Trophoblast cell (in vitro differentiated cells and primary cell): Measurements from ENCODE around the gene DYSF.

Source experiments
- DNase-seq, 2 donors: peaks; one replicate each; pipeline ENCODE4 v3.0.0-alpha.2; 2016
- H2AFZ ChIP-seq: 2 replicates; pipeline ENCODE4 v1.6.1; 2013; ENCODE audit warnings: low read length, moderate library complexity, mild to moderate bottlenecking; ENCODE audit not compliant: insufficient read depth, poor library complexity
- H2AK5ac ChIP-seq: 2 replicates; pipeline ENCODE4 v1.6.1; 2013; ENCODE audit warnings: mild to moderate bottlenecking, low read length
- H2BK120ac ChIP-seq: 2 replicates; pipeline ENCODE4 v1.6.1; 2013; ENCODE audit warnings: low read length, mild to moderate bottlenecking, moderate library complexity; ENCODE audit not compliant: insufficient read depth, poor library complexity
- H2BK12ac ChIP-seq: 2 replicates; pipeline ENCODE4 v1.6.1; 2013; ENCODE audit warnings: mild to moderate bottlenecking, low read length, moderate library complexity
- H2BK5ac ChIP-seq: 2 replicates; pipeline ENCODE4 v1.6.1; 2013; ENCODE audit warnings: low read length, low read depth, moderate library complexity, mild to moderate bottlenecking; ENCODE audit not compliant: poor library complexity
- H3K14ac ChIP-seq: 2 replicates; pipeline ENCODE4 v1.6.1; 2013; ENCODE audit warnings: mild to moderate bottlenecking, low read length
- H3K18ac ChIP-seq: 2 replicates; pipeline ENCODE4 v1.6.1; 2013; ENCODE audit warnings: mild to moderate bottlenecking, low read length
- H3K23ac ChIP-seq: 2 replicates; pipeline ENCODE4 v1.6.1; 2013; ENCODE audit warnings: low read length
- H3K27ac ChIP-seq: 2 replicates; pipeline ENCODE4 v1.5.1; 2013; ENCODE audit warnings: low read depth, mild to moderate bottlenecking, inconsistent platforms, low read length, moderate library complexity
- H3K27me3 ChIP-seq: 2 replicates; pipeline ENCODE4 v1.6.1; 2013; ENCODE audit warnings: inconsistent platforms, mild to moderate bottlenecking, low read length, moderate library complexity; ENCODE audit not compliant: insufficient read depth
- H3K36me3 ChIP-seq, 2 experiments: 1 replicate in 1 of 2; 2 replicates in 1 of 2; pipeline ENCODE4 v1.6.1; 2013; ENCODE audit warnings: low read length in 2 of 2, mild to moderate bottlenecking in 2 of 2, moderate library complexity in 1 of 2; ENCODE audit not compliant: insufficient read depth in 2 of 2, control insufficient read depth in 1 of 2
- H3K4ac ChIP-seq: 2 replicates; pipeline ENCODE4 v1.6.1; 2013; ENCODE audit warnings: low read depth, mild to moderate bottlenecking, low read length, moderate library complexity
- H3K4me1 ChIP-seq, 2 experiments: 1 replicate in 1 of 2; 2 replicates in 1 of 2; pipeline ENCODE4 v1.6.1; 2013; ENCODE audit warnings: low read length in 2 of 2, mild to moderate bottlenecking in 2 of 2, moderate library complexity in 1 of 2; ENCODE audit not compliant: insufficient read depth in 2 of 2, control insufficient read depth in 1 of 2
- H3K4me2 ChIP-seq: 2 replicates; pipeline ENCODE4 v1.6.1; 2013; ENCODE audit warnings: inconsistent platforms, mild to moderate bottlenecking, low read length, moderate library complexity
- H3K4me3 ChIP-seq: 2 replicates; pipeline ENCODE4 v1.5.1; 2013; ENCODE audit warnings: mild to moderate bottlenecking, low read depth, low read length, inconsistent platforms
- H3K79me1 ChIP-seq: one replicate; pipeline ENCODE4 v1.6.1; 2013; ENCODE audit warnings: low read length
- H3K79me2 ChIP-seq: 2 replicates; pipeline ENCODE4 v1.6.1; 2013; ENCODE audit warnings: low read length, mild to moderate bottlenecking; ENCODE audit not compliant: control insufficient read depth, insufficient read depth, poor library complexity
- H3K9ac ChIP-seq: 2 replicates; pipeline ENCODE4 v1.6.1; 2013; ENCODE audit warnings: mild to moderate bottlenecking, low read length
- H3K9me3 ChIP-seq: 2 replicates; pipeline ENCODE4 v1.6.1; 2013; ENCODE audit warnings: low read depth, mild to moderate bottlenecking, control low read depth, inconsistent platforms, low read length; ENCODE audit not compliant: insufficient read depth
- H4K12ac ChIP-seq: 2 replicates; pipeline ENCODE4 v1.6.1; 2013; ENCODE audit warnings: low read depth, mild to moderate bottlenecking, low read length, moderate library complexity
- H4K8ac ChIP-seq: 2 replicates; pipeline ENCODE4 v1.6.1; 2013; ENCODE audit warnings: low read depth, mild to moderate bottlenecking, low read length, moderate library complexity
- H4K91ac ChIP-seq: one replicate; pipeline ENCODE4 v1.6.1; 2013; ENCODE audit warnings: low read depth, mild to moderate bottlenecking, low read length, moderate library complexity
- WGBS: extraction: QIAGEN DNeasy Blood & Tissue Kit; methylation state at CpG from one replicate; pipeline ENCODE4 v1.1.7; 2013; ENCODE audit warnings: missing lambda C conversion rate; ENCODE audit not compliant: insufficient read length, insufficient coverage; ENCODE audit errors: extremely low coverage; 5-methylcytosine and 5-hydroxymethylcytosine counted together

DYSF gene

DNA sequence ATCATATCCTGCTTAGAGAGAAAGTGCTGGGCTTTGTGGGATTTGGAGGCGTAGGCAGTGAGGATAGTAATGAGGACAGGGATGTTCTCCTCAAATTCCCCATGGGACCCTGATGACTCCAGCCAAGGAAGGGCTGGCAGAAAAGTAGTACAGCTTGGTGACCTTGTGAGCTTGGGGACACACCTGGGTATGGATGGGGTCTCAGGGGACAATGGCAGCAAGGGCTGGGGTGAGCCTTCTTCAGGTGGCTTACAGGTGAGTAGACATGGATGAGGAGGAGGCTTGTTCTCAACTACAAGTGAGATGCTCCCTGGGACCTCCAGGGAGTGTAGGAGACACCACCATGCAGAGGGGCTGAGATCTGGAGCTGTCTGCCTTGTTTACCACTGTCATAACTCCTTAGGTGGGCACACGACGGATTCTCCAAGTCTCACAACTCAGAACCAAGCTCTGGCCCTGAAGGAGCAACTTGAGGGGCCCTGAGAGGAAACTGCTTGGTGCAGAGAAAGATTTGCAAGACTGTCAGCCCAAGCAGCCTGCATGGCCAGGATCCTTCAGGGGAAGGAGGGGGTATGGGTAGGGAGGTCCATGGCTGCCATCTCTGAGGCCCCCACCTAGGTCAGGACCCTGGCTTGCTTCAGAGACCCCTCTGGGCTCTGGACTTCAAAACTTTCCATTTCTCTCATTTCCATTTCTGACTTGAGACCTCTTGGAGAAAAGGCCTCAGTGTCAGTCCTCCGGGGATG, 262.8 kb downstream of the DYSF start:
- Histone ChIP-seq H3K4me2 (no peak overlapping the region), H2BK12ac (no peak overlapping the region), H3K27ac (no peak overlapping the region), H3K14ac (no peak overlapping the region), H2BK5ac (no peak overlapping the region), H3K4me3 (no peak overlapping the region), H4K91ac (no peak overlapping the region), H4K12ac (no peak overlapping the region), H3K9ac (no peak overlapping the region), H4K8ac (no peak overlapping the region), H3K27me3 (no peaks in the 10 kb centered on the region), H3K4ac (no peak overlapping the region), H3K79me1 (no peaks in the 10 kb centered on the region), H3K23ac (no peak overlapping the region), H3K18ac (no peak overlapping the region), H2AFZ (no peak overlapping the region), H2AK5ac (no peak overlapping the region), H3K9me3 (peaks cover 1% of the 10 kb centered on the region), H3K79me2 (no peaks in the 10 kb centered on the region), H2BK120ac (no peak overlapping the region), H3K4me1 (no peaks in the 10 kb centered on the region), H3K36me3 (no peaks in the 10 kb centered on the region)
- WGBS, result no CpG with 5 or more reads among the region's 4 CpGs
- DNase-seq, result no peak

DNA sequence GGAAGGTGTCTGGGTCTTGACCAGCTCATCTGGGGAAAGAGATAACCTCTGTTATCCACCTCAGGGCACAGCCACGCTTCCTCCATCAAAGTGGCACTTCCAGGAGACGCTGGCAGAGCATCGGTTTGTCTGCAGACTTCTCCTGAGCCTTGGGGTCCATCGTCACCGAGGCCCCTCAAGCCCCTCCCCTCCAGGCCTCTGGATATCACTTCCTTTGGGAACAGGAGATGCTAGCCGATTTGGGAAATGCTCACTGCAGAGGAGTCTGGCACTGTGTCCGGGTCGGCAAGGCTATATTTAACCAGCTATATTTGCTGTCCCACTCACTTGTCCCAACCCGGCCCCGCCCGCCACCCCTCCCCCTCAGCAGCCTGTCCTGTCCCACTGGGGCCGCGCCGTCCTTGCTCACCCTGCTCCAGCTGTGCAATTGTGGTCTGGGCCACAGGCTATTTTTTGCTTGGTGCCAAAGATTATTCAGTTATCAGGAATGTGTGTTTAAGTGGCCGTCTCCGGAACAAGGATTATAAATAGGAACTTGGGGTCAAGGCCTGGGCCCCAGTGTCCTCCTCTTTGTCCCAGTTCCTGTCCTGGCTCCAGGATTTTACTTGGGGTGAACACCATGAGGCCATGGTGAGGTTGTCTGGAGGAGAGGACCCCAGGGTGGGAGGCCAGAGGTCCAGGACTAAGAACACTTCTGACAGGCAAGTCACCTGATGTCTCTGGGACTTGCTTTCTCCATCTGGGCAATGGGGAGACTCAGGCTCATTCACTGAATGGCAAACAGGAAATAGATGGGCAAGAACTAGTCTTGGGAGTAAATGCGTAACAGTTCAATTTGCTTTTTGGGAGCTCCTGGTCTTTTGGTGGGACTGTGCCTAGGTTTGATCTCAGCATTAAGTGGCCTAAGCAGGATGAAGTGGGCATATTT, 263.6 kb downstream of the DYSF start:
- H2BK120ac ChIP-seq, result no peak overlapping the region
- H3K9me3 ChIP-seq, result peaks cover 1% of the 10 kb centered on the region
- H4K91ac ChIP-seq, result no peak overlapping the region
- H3K14ac ChIP-seq, result no peak overlapping the region
- no peak overlapping the region for H3K4ac ChIP-seq
- no peaks in the 10 kb centered on the region for H3K36me3 ChIP-seq
- H3K9ac ChIP-seq, result no peak overlapping the region
- H3K79me2 ChIP-seq, result no peaks in the 10 kb centered on the region
- H4K8ac ChIP-seq, result no peak overlapping the region
- no peaks in the 10 kb centered on the region for H3K27me3 ChIP-seq
- H2AK5ac ChIP-seq, result no peak overlapping the region
- no peak overlapping the region for H3K18ac ChIP-seq
- no peaks in the 10 kb centered on the region for H3K79me1 ChIP-seq
- no peak for DNase-seq
- no peaks in the 10 kb centered on the region for H3K4me1 ChIP-seq
- no peak overlapping the region for H4K12ac ChIP-seq
- H2BK12ac ChIP-seq, result no peak overlapping the region
- no peak overlapping the region for H3K4me2 ChIP-seq
- H2BK5ac ChIP-seq, result no peak overlapping the region
- no peak overlapping the region for H3K23ac ChIP-seq
- no CpG with 5 or more reads among the region's 17 CpGs for WGBS
- no peak overlapping the region for H2AFZ ChIP-seq
- no peak overlapping the region for H3K4me3 ChIP-seq
- no peak overlapping the region for H3K27ac ChIP-seq

DNA sequence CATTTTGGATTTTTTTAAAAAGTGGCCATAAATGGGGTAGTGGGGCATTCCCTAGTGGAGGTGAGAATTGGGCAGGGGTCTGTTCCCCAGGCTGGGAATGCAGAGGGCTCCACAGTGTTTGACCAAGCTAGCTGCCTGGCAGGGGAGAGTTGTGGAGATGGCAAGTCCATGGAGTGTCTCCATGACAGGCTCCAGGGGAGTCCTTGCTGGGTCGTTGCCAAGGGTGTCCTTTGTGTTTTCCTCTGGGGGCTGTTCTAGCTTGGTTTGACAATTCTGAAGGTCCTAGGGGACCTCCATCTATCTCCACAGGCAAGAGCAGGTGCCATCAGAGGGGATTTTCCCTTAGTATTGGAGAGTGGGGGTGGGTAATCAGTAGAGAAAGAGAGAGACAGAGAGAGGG, 265.3 kb downstream of the DYSF start:
- H3K4me3 ChIP-seq, result no peak overlapping the region
- H2AK5ac ChIP-seq, result no peak overlapping the region
- H3K79me2 ChIP-seq, result no peaks in the 10 kb centered on the region
- H3K18ac ChIP-seq, result no peak overlapping the region
- H3K14ac ChIP-seq, result no peak overlapping the region
- no peak overlapping the region for H3K23ac ChIP-seq
- H3K4me2 ChIP-seq, result no peak overlapping the region
- no peaks in the 10 kb centered on the region for H3K4me1 ChIP-seq
- no peak overlapping the region for H2BK120ac ChIP-seq
- H4K8ac ChIP-seq, result no peak overlapping the region
- H3K27ac ChIP-seq, result no peak overlapping the region
- peaks cover 1% of the 10 kb centered on the region for H3K9me3 ChIP-seq
- WGBS, result no CpG with 5 or more reads among the region's 1 CpG
- no peak overlapping the region for H2BK5ac ChIP-seq
- H2BK12ac ChIP-seq, result no peak overlapping the region
- H3K27me3 ChIP-seq, result no peaks in the 10 kb centered on the region
- no peak for DNase-seq
- no peak overlapping the region for H4K12ac ChIP-seq
- no peak overlapping the region for H3K9ac ChIP-seq
- H3K36me3 ChIP-seq, result no peaks in the 10 kb centered on the region
- H4K91ac ChIP-seq, result no peak overlapping the region
- H3K4ac ChIP-seq, result no peak overlapping the region
- no peak overlapping the region for H2AFZ ChIP-seq
- no peaks in the 10 kb centered on the region for H3K79me1 ChIP-seq

DNA sequence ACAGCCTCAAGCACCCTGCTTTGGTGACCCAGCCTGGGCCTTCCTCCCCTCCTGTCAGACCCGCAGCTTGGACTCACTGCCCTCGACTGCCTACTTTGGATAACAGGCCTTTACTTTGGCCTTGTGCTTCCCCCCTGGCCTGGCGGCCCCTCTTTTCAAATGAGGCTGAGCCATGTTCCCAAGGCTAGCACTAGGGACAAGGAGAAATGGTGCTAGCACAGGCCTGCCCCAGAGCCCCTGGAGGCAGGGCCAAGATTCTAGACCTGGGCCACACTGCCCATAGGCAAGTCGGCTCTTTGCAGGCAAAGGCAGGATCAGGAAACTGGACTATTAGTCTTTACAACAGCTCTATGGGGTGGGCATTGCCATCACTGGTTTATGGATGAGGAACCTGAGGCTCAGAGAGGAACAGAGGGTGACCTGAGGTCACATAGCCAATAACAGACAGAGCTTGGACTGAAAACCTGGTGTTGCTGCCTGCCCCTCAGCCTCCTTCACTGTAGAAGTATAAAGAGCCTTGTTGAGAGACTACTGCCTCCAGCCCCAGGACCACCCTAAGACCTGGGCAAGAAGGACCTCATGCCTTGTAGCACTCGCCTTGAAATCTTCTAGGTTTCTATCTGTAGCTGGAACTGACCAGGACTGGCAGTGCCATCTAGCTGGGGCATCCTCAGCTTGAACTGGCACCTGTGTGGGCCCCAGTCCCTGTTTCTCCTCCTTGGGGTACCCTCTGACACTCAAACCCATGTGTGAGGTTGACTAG, 266.3 kb downstream of the DYSF start:
- no peak overlapping the region for H3K4me2 ChIP-seq
- DNase-seq, result no peak
- H3K4me1 ChIP-seq, result no peaks in the 10 kb centered on the region
- H3K36me3 ChIP-seq, result no peaks in the 10 kb centered on the region
- no peak overlapping the region for H2BK120ac ChIP-seq
- no peak overlapping the region for H2BK5ac ChIP-seq
- no peak overlapping the region for H3K4ac ChIP-seq
- no peak overlapping the region for H2AK5ac ChIP-seq
- no peak overlapping the region for H3K18ac ChIP-seq
- H3K79me2 ChIP-seq, result no peaks in the 10 kb centered on the region
- no peak overlapping the region for H4K12ac ChIP-seq
- no peak overlapping the region for H3K23ac ChIP-seq
- H4K8ac ChIP-seq, result no peak overlapping the region
- H3K4me3 ChIP-seq, result no peak overlapping the region
- H2AFZ ChIP-seq, result no peak overlapping the region
- H3K79me1 ChIP-seq, result no peaks in the 10 kb centered on the region
- H2BK12ac ChIP-seq, result no peak overlapping the region
- no peaks in the 10 kb centered on the region for H3K27me3 ChIP-seq
- no CpG with 5 or more reads among the region's 5 CpGs for WGBS
- H3K14ac ChIP-seq, result no peak overlapping the region
- H3K9ac ChIP-seq, result no peak overlapping the region
- peaks cover 3% of the 10 kb centered on the region for H3K9me3 ChIP-seq
- no peak overlapping the region for H4K91ac ChIP-seq
- H3K27ac ChIP-seq, result no peak overlapping the region
